ENCODE measurements around the gene RAB3B.

GRCh38 chr1:51907079-51907702, 83.3 kb downstream of the RAB3B start:
- no peak for TF ChIP-seq CTCF (IDR thresholded peaks at IDR 0.05)
- TF ChIP-seq POLR2A (IDR thresholded peaks at IDR 0.05) = no peak

All from upper lobe of left lung (tissue), 4 donors.